Measurements from ENCODE around the gene COL5A1. TPM values are rescaled to one million over a fixed set of nuclear protein-coding genes. Genes with fewer than 3 reads are reported as not detected.

COL5A1 gene
- polyA plus RNA-seq, 3 donors from 2014 or later = not detected

- Mint-ChIP-seq H3K4me1 (no peaks in the 10 kb centered on the region), H3K36me3 (no peaks in the 10 kb centered on the region), H3K4me3 (no peak overlapping the region), H3K27me3 (ENCODE audit: low read depth in 3 of 3) (peaks cover 0 to 5% (median 0%) of the 10 kb centered on the region in 3 donors), H3K9me3 (no peaks in the 10 kb centered on the region), H3K27ac (no peak overlapping the region)
- no peak for DNase-seq
Measured at GRCh38 chr9:134748591-134748990, 107.0 kb downstream of the COL5A1 start.

DNA sequence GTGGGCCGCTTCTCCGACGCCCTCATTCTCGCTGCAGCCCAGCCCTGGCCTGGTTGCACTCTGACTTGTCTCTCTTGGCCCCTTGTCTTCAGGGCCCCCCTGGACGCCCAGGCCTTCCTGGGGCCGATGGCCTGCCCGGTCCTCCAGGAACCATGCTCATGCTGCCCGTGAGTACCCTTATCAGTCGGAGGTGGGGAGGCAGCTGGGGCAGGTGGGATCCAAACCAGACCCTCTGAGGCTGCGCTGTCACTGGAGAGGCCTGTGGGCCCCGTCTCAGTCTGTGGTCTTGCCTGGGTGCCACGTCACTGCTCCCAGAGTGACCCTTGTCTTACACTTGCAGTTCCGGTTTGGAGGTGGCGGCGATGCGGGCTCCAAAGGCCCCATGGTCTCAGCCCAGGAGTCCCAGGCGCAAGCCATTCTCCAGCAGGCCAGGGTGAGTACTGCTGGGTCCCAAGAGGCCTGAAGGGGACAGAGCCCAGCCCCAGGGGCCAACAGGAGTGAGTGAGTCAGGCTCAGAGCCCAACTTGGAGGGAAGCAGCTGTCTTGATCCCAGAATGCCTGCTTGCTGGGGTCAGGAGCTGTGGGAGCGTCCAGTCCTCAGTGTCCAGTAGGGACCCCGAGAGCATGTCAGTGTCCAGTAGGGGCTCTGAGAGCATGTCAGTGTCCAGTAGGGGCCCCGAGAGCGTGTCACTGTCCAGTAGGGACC, 109.0 kb downstream of the COL5A1 start:
- Mint-ChIP-seq H3K4me3 (no peak overlapping the region), H3K27ac (no peak overlapping the region), H3K4me1 (no peaks in the 10 kb centered on the region), H3K36me3 (no peaks in the 10 kb centered on the region), H3K27me3 (ENCODE audit: low read depth in 3 of 3) (peaks cover 0 to 8% (median 0%) of the 10 kb centered on the region in 3 donors), H3K9me3 (no peaks in the 10 kb centered on the region)
- no peak for DNase-seq

GRCh38 chr9:134751622-134752021, 110.0 kb downstream of the COL5A1 start:
- Mint-ChIP-seq H3K4me1 (no peaks in the 10 kb centered on the region), H3K4me3 (no peak overlapping the region), H3K36me3 (no peaks in the 10 kb centered on the region), H3K9me3 (no peaks in the 10 kb centered on the region), H3K27me3 (ENCODE audit: low read depth in 3 of 3) (peaks cover 0 to 5% (median 0%) of the 10 kb centered on the region in 3 donors), H3K27ac (no peak overlapping the region)
- no peak for DNase-seq

GRCh38 chr9:134752471-134753168, 111.0 kb downstream of the COL5A1 start:
- no peaks in the 10 kb centered on the region for H3K4me1 Mint-ChIP-seq
- H3K27me3 Mint-ChIP-seq (ENCODE audit: low read depth in 3 of 3) = peaks cover 0 to 5% (median 0%) of the 10 kb centered on the region in 3 donors
- DNase-seq = no peak
- no peak overlapping the region for H3K27ac Mint-ChIP-seq
- no peak overlapping the region for H3K4me3 Mint-ChIP-seq
- no peaks in the 10 kb centered on the region for H3K36me3 Mint-ChIP-seq
- no peaks in the 10 kb centered on the region for H3K9me3 Mint-ChIP-seq

- no peaks in the 10 kb centered on the region for H3K9me3 Mint-ChIP-seq
- H3K4me3 Mint-ChIP-seq = no peak overlapping the region
- H3K36me3 Mint-ChIP-seq = no peaks in the 10 kb centered on the region
- H3K27ac Mint-ChIP-seq = no peak overlapping the region
- peaks cover 0 to 5% (median 0%) of the 10 kb centered on the region in 3 donors for H3K27me3 Mint-ChIP-seq (ENCODE audit: low read depth in 3 of 3)
- DNase-seq = no peak
- no peaks in the 10 kb centered on the region for H3K4me1 Mint-ChIP-seq
Measured at GRCh38 chr9:134753191-134753590, 111.6 kb downstream of the COL5A1 start.

GRCh38 chr9:134755221-134755907, 113.8 kb downstream of the COL5A1 start:
- no peak overlapping the region for H3K27ac Mint-ChIP-seq
- no peak overlapping the region for H3K4me3 Mint-ChIP-seq
- DNase-seq = no peak
- H3K36me3 Mint-ChIP-seq = no peaks in the 10 kb centered on the region
- H3K4me1 Mint-ChIP-seq = no peaks in the 10 kb centered on the region
- no peaks in the 10 kb centered on the region for H3K9me3 Mint-ChIP-seq
- H3K27me3 Mint-ChIP-seq (ENCODE audit: low read depth in 3 of 3) = peaks cover 0 to 5% (median 0%) of the 10 kb centered on the region in 3 donors

- DNase-seq = no peak
- peaks cover 0 to 1% of the 10 kb centered on the region in 2 donors for H3K4me1 Mint-ChIP-seq
- no peak overlapping the region for H3K4me3 Mint-ChIP-seq
- H3K27ac Mint-ChIP-seq = no peak overlapping the region
- H3K27me3 Mint-ChIP-seq (ENCODE audit: low read depth in 3 of 3) = peaks cover 0 to 5% (median under 1%) of the 10 kb centered on the region in 3 donors
- H3K9me3 Mint-ChIP-seq = no peaks in the 10 kb centered on the region
- H3K36me3 Mint-ChIP-seq = no peaks in the 10 kb centered on the region
Measured at GRCh38 chr9:134756098-134756497, 114.5 kb downstream of the COL5A1 start.

DNA sequence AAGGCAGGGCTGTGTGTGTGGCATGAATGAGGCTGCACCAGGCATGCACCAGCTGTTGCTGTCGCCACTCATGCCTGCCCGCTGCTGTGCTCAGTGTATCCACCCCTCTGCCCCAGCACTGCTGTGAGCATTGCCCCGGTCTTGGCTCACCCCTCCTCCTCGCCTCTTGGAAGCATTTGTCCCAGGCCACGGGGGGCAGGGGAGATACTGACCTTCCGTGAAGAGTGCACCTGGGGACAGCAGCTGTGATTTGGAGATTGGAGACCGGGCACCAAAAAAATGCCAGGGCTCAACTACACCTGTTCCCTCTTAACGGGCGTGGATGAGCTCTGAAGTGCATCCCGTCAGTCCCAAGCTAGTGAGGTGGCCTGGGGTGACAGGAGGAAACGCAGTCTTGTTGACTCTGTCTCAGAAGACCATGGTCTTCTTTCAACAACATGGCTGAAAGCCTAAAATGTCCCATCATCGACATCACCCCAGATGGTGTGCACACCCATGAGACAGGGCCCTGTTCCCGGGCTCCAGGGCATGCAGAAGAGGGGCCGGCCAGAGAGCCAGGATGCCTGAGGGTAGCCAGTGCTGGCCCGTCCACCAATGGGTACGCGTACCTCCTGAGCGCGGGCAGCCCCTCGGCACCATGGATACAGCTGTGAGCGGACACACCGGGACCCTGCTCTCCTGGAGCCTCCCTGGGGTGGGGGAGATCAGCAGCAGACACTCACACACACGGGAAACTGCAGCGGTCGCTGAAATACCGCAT, 115.8 kb downstream of the COL5A1 start:
- no peaks in the 10 kb centered on the region for H3K36me3 Mint-ChIP-seq
- no peak overlapping the region for H3K4me3 Mint-ChIP-seq
- no peak for DNase-seq
- H3K4me1 Mint-ChIP-seq = peaks cover 0 to 1% of the 10 kb centered on the region in 2 donors
- peaks cover 0 to 6% (median 3%) of the 10 kb centered on the region in 3 donors for H3K27me3 Mint-ChIP-seq (ENCODE audit: low read depth in 3 of 3)
- H3K27ac Mint-ChIP-seq = no peak overlapping the region
- no peaks in the 10 kb centered on the region for H3K9me3 Mint-ChIP-seq

DNA sequence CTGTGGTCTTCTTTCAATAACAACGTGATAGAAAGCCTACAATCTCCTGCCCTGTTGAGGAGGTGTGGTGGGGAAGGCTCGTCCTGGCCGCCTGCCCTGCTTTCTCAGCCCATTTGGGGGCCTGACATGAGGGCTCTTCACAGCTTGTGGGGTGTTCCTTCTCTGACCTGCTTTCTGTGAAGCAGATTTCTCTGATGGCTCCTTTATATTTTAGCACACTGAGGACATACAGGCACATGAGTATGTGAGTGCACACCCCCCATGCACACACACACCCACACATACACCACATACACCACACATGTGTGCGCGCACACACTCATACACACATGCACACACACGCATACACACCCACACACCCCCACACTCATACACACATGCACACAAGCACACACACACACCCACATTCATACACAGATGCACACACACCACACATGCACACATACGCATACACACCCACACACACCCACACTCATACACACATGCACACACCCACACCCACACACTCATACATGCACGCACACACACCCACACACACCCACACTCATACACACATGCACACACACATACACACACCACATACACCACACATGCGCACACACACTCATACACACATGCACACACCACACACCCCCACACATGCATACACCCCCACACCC, 117.5 kb downstream of the COL5A1 start:
- DNase-seq = no peak
- H3K9me3 Mint-ChIP-seq = no peaks in the 10 kb centered on the region
- H3K27me3 Mint-ChIP-seq (ENCODE audit: low read depth in 3 of 3) = peaks cover 3 to 6% (median 3%) of the 10 kb centered on the region in 3 donors
- no peak overlapping the region for H3K27ac Mint-ChIP-seq
- H3K4me1 Mint-ChIP-seq = peaks cover 0 to 1% of the 10 kb centered on the region in 2 donors
- no peaks in the 10 kb centered on the region for H3K36me3 Mint-ChIP-seq
- no peak overlapping the region for H3K4me3 Mint-ChIP-seq

GRCh38 chr9:134759913-134760312, 118.3 kb downstream of the COL5A1 start:
- H3K36me3 Mint-ChIP-seq = no peaks in the 10 kb centered on the region
- no peaks in the 10 kb centered on the region for H3K9me3 Mint-ChIP-seq

GRCh38 chr9:134760750-134761420, 119.3 kb downstream of the COL5A1 start:
- Mint-ChIP-seq H3K4me3 (no peak overlapping the region), H3K27ac (peak overlapping the region in 1 of 6 donors; percentile 15), H3K9me3 (no peaks in the 10 kb centered on the region)

More at GRCh38 chr9:134759913-134760312, 118.3 kb downstream of the COL5A1 start:
- no peak for DNase-seq
- peaks cover 0 to 1% of the 10 kb centered on the region in 2 donors for H3K4me1 Mint-ChIP-seq
- no peak overlapping the region for H3K4me3 Mint-ChIP-seq
- no peak overlapping the region for H3K27ac Mint-ChIP-seq
- H3K27me3 Mint-ChIP-seq (ENCODE audit: low read depth in 3 of 3) = peaks cover 3 to 6% (median 4%) of the 10 kb centered on the region in 3 donors

GRCh38 chr9:134764473-134765269, 123.1 kb downstream of the COL5A1 start:
- H3K9me3 Mint-ChIP-seq = no peaks in the 10 kb centered on the region
- peaks cover 3 to 10% (median 6%) of the 10 kb centered on the region in 3 donors for H3K27me3 Mint-ChIP-seq (ENCODE audit: low read depth in 3 of 3)
- peaks cover 20 to 21% of the 10 kb centered on the region in 2 donors for H3K4me1 Mint-ChIP-seq
- no peaks in the 10 kb centered on the region for H3K36me3 Mint-ChIP-seq
- DNase-seq = no peak
- no peak overlapping the region for H3K27ac Mint-ChIP-seq
- no peak overlapping the region for H3K4me3 Mint-ChIP-seq

More at GRCh38 chr9:134760750-134761420, 119.3 kb downstream of the COL5A1 start:
- no peak for DNase-seq
- H3K4me1 Mint-ChIP-seq = peaks cover 0 to 1% of the 10 kb centered on the region in 2 donors
- peaks cover 3 to 6% (median 6%) of the 10 kb centered on the region in 3 donors for H3K27me3 Mint-ChIP-seq (ENCODE audit: low read depth in 3 of 3)
- no peaks in the 10 kb centered on the region for H3K36me3 Mint-ChIP-seq
